ENCODE measurements around the gene SPOCK1. TPM values are rescaled to one million over a fixed set of nuclear protein-coding genes. Genes with fewer than 3 reads are reported as not detected.

Gene SPOCK1
- total RNA-seq, 1 donor from 2014 or later, result 900 TPM

- no peak overlapping the region for H3K27ac Mint-ChIP-seq (ENCODE audit: unreplicated experiment)
Observed at GRCh38 chr5:137192293-137192743, 306.8 kb downstream of the SPOCK1 start.

GRCh38 chr5:137191179-137191578, 307.9 kb downstream of the SPOCK1 start:
- H3K9me3 Mint-ChIP-seq (ENCODE audit: unreplicated experiment), result no peaks in the 10 kb centered on the region
- H3K4me1 Mint-ChIP-seq (ENCODE audit: unreplicated experiment), result peaks cover 7% of the 10 kb centered on the region
- no peak for TF ChIP-seq CTCF (IDR thresholded peaks at IDR 0.05)
- no peak for DNase-seq (ENCODE audit: extremely low spot score, unreplicated experiment)
- no peak overlapping the region for H3K27ac Mint-ChIP-seq (ENCODE audit: unreplicated experiment)
- no peak overlapping the region for H3K4me3 Mint-ChIP-seq (ENCODE audit: unreplicated experiment)
- no peaks in the 10 kb centered on the region for H3K27me3 Mint-ChIP-seq (ENCODE audit: unreplicated experiment)
- no peaks in the 10 kb centered on the region for H3K36me3 Mint-ChIP-seq (ENCODE audit: unreplicated experiment)

More at GRCh38 chr5:137192293-137192743, 306.8 kb downstream of the SPOCK1 start:
- no peaks in the 10 kb centered on the region for H3K27me3 Mint-ChIP-seq (ENCODE audit: unreplicated experiment)
- H3K4me3 Mint-ChIP-seq (ENCODE audit: unreplicated experiment), result no peak overlapping the region
- H3K4me1 Mint-ChIP-seq (ENCODE audit: unreplicated experiment), result peaks cover 2% of the 10 kb centered on the region
- peaks cover 5% of the 10 kb centered on the region for H3K36me3 Mint-ChIP-seq (ENCODE audit: unreplicated experiment)
- DNase-seq (ENCODE audit: extremely low spot score, unreplicated experiment), result no peak
- TF ChIP-seq CTCF (IDR thresholded peaks at IDR 0.05), result no peak
- H3K9me3 Mint-ChIP-seq (ENCODE audit: unreplicated experiment), result no peaks in the 10 kb centered on the region

- no peak for TF ChIP-seq CTCF (IDR thresholded peaks at IDR 0.05)
- peaks cover 7% of the 10 kb centered on the region for H3K4me1 Mint-ChIP-seq (ENCODE audit: unreplicated experiment)
- H3K27ac Mint-ChIP-seq (ENCODE audit: unreplicated experiment), result no peak overlapping the region
- no peaks in the 10 kb centered on the region for H3K9me3 Mint-ChIP-seq (ENCODE audit: unreplicated experiment)
- H3K4me3 Mint-ChIP-seq (ENCODE audit: unreplicated experiment), result no peak overlapping the region
- no peaks in the 10 kb centered on the region for H3K36me3 Mint-ChIP-seq (ENCODE audit: unreplicated experiment)
- no peaks in the 10 kb centered on the region for H3K27me3 Mint-ChIP-seq (ENCODE audit: unreplicated experiment)
- no peak for DNase-seq (ENCODE audit: extremely low spot score, unreplicated experiment)
Observed at GRCh38 chr5:137190441-137190840, 308.7 kb downstream of the SPOCK1 start.

- TF ChIP-seq CTCF (IDR thresholded peaks at IDR 0.05), result no peak
- Mint-ChIP-seq H3K36me3 (ENCODE audit: unreplicated experiment) (no peaks in the 10 kb centered on the region), H3K4me1 (ENCODE audit: unreplicated experiment) (peaks cover 7% of the 10 kb centered on the region), H3K27me3 (ENCODE audit: unreplicated experiment) (no peaks in the 10 kb centered on the region), H3K9me3 (ENCODE audit: unreplicated experiment) (no peaks in the 10 kb centered on the region), H3K27ac (ENCODE audit: unreplicated experiment) (no peak overlapping the region), H3K4me3 (ENCODE audit: unreplicated experiment) (no peak overlapping the region)
- DNase-seq (ENCODE audit: extremely low spot score, unreplicated experiment), result no peak
Observed at GRCh38 chr5:137190031-137190430, 309.1 kb downstream of the SPOCK1 start.

GRCh38 chr5:137188566-137188965, 310.6 kb downstream of the SPOCK1 start:
- H3K27ac Mint-ChIP-seq (ENCODE audit: unreplicated experiment), result no peak overlapping the region
- peaks cover 7% of the 10 kb centered on the region for H3K4me1 Mint-ChIP-seq (ENCODE audit: unreplicated experiment)
- no peak for TF ChIP-seq CTCF (IDR thresholded peaks at IDR 0.05)
- no peaks in the 10 kb centered on the region for H3K36me3 Mint-ChIP-seq (ENCODE audit: unreplicated experiment)
- no peak for DNase-seq (ENCODE audit: extremely low spot score, unreplicated experiment)
- H3K9me3 Mint-ChIP-seq (ENCODE audit: unreplicated experiment), result no peaks in the 10 kb centered on the region
- H3K4me3 Mint-ChIP-seq (ENCODE audit: unreplicated experiment), result no peak overlapping the region
- H3K27me3 Mint-ChIP-seq (ENCODE audit: unreplicated experiment), result no peaks in the 10 kb centered on the region

Measured in osteocyte (in vitro differentiated cells).